K562 (cell line): ENCODE results near the gene ZNF213. TPM values are rescaled to one million over a fixed set of nuclear protein-coding genes. Genes with fewer than 3 reads are reported as not detected.

Experiments used
- ATF1 ChIP-seq, 2 experiments: fragments of 450-650 bp in 1 of 2; IDR thresholded peaks; 2 replicates each; pipeline ENCODE4 v1.6.1; 2016; ENCODE audit warnings: missing compliant biosample characterization in 1 of 2, missing genetic modification characterization in 1 of 2
- ATF6 ChIP-seq: sonication (generic); formaldehyde crosslinking; IDR thresholded peaks from 2 replicates; pipeline ENCODE4 v1.4.0; 2020; ENCODE audit warnings: mild to moderate bottlenecking, missing genetic modification reagents
- CEBPG ChIP-seq, 3 experiments: fragments of 200-800 bp in 1 of 3; sonication (Bioruptor generic) in 1 of 3; sonication (generic) in 1 of 3; formaldehyde crosslinking in 1 of 3; IDR thresholded peaks in 2 of 3; conservative IDR thresholded peaks in 1 of 3; 2 replicates each; pipeline versions ENCODE4 v1.6.1 to v1.8.0; 2016 to 2022; ENCODE audit warnings: missing compliant biosample characterization in 2 of 3, missing genetic modification characterization in 2 of 3, mild to moderate bottlenecking in 1 of 3, missing genetic modification reagents in 1 of 3
- IFI16 ChIP-seq: fragments of 250-450 bp; sonication (Bioruptor Pico); IDR thresholded peaks from 2 replicates; pipeline ENCODE4 v2.1.2; 2022; ENCODE audit warnings: mild to moderate bottlenecking, inconsistent platforms
- PHTF2 ChIP-seq: fragments of 250-450 bp; sonication (Bioruptor Pico); IDR thresholded peaks from 2 replicates; pipeline ENCODE4 v1.5.0; 2021; ENCODE audit warnings: mild to moderate bottlenecking
- POU5F1 ChIP-seq: fragments of 150-350 bp; IDR thresholded peaks from 2 replicates; pipeline ENCODE4 v1.6.1; 2014; ENCODE audit warnings: borderline replicate concordance, low read length, low read depth, mild to moderate bottlenecking; ENCODE audit not compliant: partially characterized antibody
- SMAD2 ChIP-seq: fragments of 150-350 bp; IDR thresholded peaks from 2 replicates; pipeline ENCODE4 v1.6.1; 2014; ENCODE audit warnings: low read depth, mild to moderate bottlenecking, low read length
- SMARCC2 ChIP-seq: fragments of 450-650 bp; IDR thresholded peaks from 2 replicates; pipeline ENCODE4 v1.6.1; 2017; ENCODE audit warnings: antibody characterized with exemption, moderate library complexity, mild to moderate bottlenecking, low read depth
- STAT5B ChIP-seq: fragments of 250-450 bp; sonication (Bioruptor Pico); IDR thresholded peaks from 2 replicates; pipeline ENCODE4 v1.8.0; 2021; ENCODE audit warnings: mild to moderate bottlenecking, inconsistent platforms
- polyA plus RNA-seq, 8 experiments: library from polyadenylated mRNA; depleted of rRNA in 4 of 8; stranded (reverse) in 5 of 8; unstranded in 3 of 8; fragments of >200 nt; fragmentation: Nextera tagmentation in 2 of 8; fragmentation: Illumina TruSeq in 1 of 8; extraction: Ambion mirVana in 2 of 8; extraction: Trizol in 1 of 8; gene quantifications; 2 replicates each; pipeline versions ENCODE4 v1.2.1 to v1.2.3, GENCODE V29; 2011 to 2014; ENCODE audit warnings: inconsistent platforms in 1 of 8, missing spikeins in 1 of 8
- total RNA-seq, 7 experiments: library from RNA; depleted of rRNA in 6 of 7; stranded (reverse); fragments of >200 nt in 6 of 7; fragmentation: Illumina TruSeq in 2 of 7; extraction: Trizol in 2 of 7; gene quantifications; 2 replicates each; pipeline versions ENCODE4 v1.2.1 to v1.2.3, GENCODE V29; 2011 to 2021; ENCODE audit warnings: low replicate concordance in 1 of 7

Gene ZNF213
- total and polyA plus RNA-seq, 9 of the 15 experiments (the other 6 are each of a cell fraction or from before 2014, with no cell fraction given) = 0.49 to 10.0 (median 1.8) TPM

DNA sequence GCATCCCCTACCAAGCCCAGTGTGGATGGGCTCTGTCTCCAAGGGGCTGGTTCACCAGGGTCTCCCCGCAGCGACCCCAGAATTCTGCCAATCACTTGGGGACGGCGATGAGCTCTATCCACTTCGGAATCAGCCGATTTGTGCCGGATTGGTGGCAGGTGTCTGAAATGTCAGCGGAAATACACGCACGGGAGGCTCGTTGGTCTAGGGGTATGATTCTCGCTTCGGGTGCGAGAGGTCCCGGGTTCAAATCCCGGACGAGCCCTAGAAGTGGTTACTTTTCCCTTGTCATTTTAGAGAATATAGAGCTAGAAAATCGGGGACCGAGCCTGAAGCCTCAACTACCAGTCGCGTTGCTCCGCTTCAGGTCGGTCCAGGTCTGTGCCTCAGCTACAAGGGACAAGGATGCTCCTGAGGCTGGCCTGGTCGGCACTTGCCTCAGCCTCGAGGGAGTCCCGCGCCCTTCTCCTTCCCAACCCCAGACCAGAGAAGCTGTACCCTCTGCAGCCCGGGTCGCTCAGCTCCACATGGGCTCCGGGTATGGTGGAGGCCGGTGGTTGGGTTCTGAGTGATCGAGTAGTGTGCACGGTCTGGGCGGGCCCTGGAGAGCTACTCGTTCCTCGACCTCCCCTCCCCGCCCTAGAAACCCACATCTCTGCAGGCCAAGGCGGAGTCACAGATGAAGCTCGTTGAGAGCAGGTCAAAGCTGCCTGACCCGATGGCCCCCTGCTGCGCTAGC lies 37.2 kb downstream of the ZNF213 start (continued):
- no peak for TF ChIP-seq CEBPG (CRISPR knock-in tag; IDR thresholded peaks at IDR 0.05)
- no peak for TF ChIP-seq CEBPG (tag; conservative IDR thresholded peaks at IDR 0.05 in 1 of 2, IDR thresholded peaks at IDR 0.05 in 1 of 2)
- TF ChIP-seq SMAD2 = no peak
- TF ChIP-seq PHTF2 (CRISPR knock-in tag) = no peak
- no peak for TF ChIP-seq SMARCC2
- TF ChIP-seq ATF6 = no peak
- no peak for TF ChIP-seq IFI16 (CRISPR knock-in tag)
- TF ChIP-seq STAT5B (CRISPR knock-in tag) = no peak
- TF ChIP-seq ATF1 (CRISPR knock-in tag; IDR thresholded peaks at IDR 0.05) = no peak
- peak; percentile 52 for TF ChIP-seq ATF1 (tag; IDR thresholded peaks at IDR 0.05)
- no peak for TF ChIP-seq POU5F1
